SK-N-SH treated with all-trans-retinoic acid at 6 μM for 48 hours (cell line): ENCODE data around the gene CPLX1.
"Not testable (repeated sequence)": the region's sequence is repeated elsewhere in the genome, so short reads cannot be mapped to it uniquely, and the experiment has no call there.

Experiments
- ARNTL ChIP-seq: fragments of 450-650 bp; formaldehyde crosslinking; IDR thresholded peaks from 2 replicates; pipeline ENCODE4 v1.5.0; 2020; ENCODE audit warnings: low read depth, mild to moderate bottlenecking, moderate library complexity, borderline replicate concordance
- GLIS3 ChIP-seq: fragments of 250-450 bp; sonication (Bioruptor Pico); IDR thresholded peaks from 2 replicates; pipeline ENCODE4 v1.5.0; 2020; ENCODE audit warnings: mild to moderate bottlenecking, moderate library complexity
- PATZ1 ChIP-seq: fragments of 250-450 bp; sonication (Bioruptor Pico); IDR thresholded peaks from 2 replicates; pipeline ENCODE4 v1.8.0; 2020; ENCODE audit warnings: mild to moderate bottlenecking, moderate library complexity, borderline replicate concordance
- PPARA ChIP-seq: fragments of 250-450 bp; sonication (Bioruptor Pico); IDR thresholded peaks from 2 replicates; pipeline ENCODE4 v1.5.0; 2020; ENCODE audit warnings: mild to moderate bottlenecking, borderline replicate concordance
- SNAI2 ChIP-seq: fragments of 250-450 bp; sonication (Bioruptor Pico); IDR thresholded peaks from 2 replicates; pipeline ENCODE4 v1.5.0; 2020; ENCODE audit warnings: mild to moderate bottlenecking, moderate library complexity
- TOX ChIP-seq: fragments of 250-450 bp; sonication (Bioruptor Pico); IDR thresholded peaks from 2 replicates; pipeline ENCODE4 v1.8.0; 2021; ENCODE audit warnings: mild to moderate bottlenecking, moderate library complexity, borderline replicate concordance

- not testable (repeated sequence) for TF ChIP-seq PATZ1, SNAI2, GLIS3, ARNTL, PPARA, TOX (CRISPR knock-in tag)
These were observed 50.4 kb downstream of the CPLX1 start for GRCh38 chr4:775485-775884.
